H1 (cell line): ENCODE results near the gene USP9Y. TPM values are rescaled to one million over a fixed set of nuclear protein-coding genes. Genes with fewer than 3 reads are reported as not detected.

Experiments used
- CTCF ChIA-PET: fragments of 300-600 bp; sonication (Branson Sonifier 250); formaldehyde crosslinking; loops from one replicate; lab custom pipeline; 2021; ENCODE audit not compliant: partially characterized antibody; lab: Charles Lee
- POLR2A ChIA-PET: fragments of 300-600 bp; sonication (Branson Sonifier 250); formaldehyde crosslinking; loops from one replicate; lab custom pipeline; 2021; ENCODE audit warnings: inconsistent platforms; ENCODE audit not compliant: partially characterized antibody; lab: Charles Lee
- DNase-seq, 2 experiments: peaks; one replicate each; pipeline versions ENCODE4 v3.0.0 to v3.0.0-alpha.2; 2010 to 2022; ENCODE audit warnings: low spot score in 2 of 2, low read depth in 1 of 2, mixed read lengths in 1 of 2
- FAIRE-seq: peaks from 2 replicates; lab custom pipeline; 2011; peaks lifted over from hg19 to GRCh38; lab: Jason Lieb, UNC
- H2AFZ ChIP-seq: 2 replicates; pipeline ENCODE4 v1.8.1; 2012; ENCODE audit warnings: low read length, inconsistent platforms
- H2AK5ac ChIP-seq: 2 replicates; pipeline ENCODE4 v1.6.1; 2013; ENCODE audit warnings: low read depth, low read length
- H2BK120ac ChIP-seq: replicated peaks from 2 replicates; pipeline ENCODE3; 2013; ENCODE audit warnings: low read depth, low read length, inconsistent platforms
- H2BK12ac ChIP-seq: 2 replicates; pipeline ENCODE4 v1.6.1; 2013; ENCODE audit warnings: low read depth, low read length
- H2BK15ac ChIP-seq: 2 replicates; pipeline ENCODE4 v1.6.1; 2013; ENCODE audit warnings: low read length
- H2BK20ac ChIP-seq: 2 replicates; pipeline ENCODE4 v1.6.1; 2013; ENCODE audit warnings: low read length
- H2BK5ac ChIP-seq: 2 replicates; pipeline ENCODE4 v1.6.1; 2013; ENCODE audit warnings: low read depth, low read length
- H3K14ac ChIP-seq: 2 replicates; pipeline ENCODE4 v1.6.1; 2013; ENCODE audit warnings: inconsistent platforms; ENCODE audit not compliant: insufficient read length
- H3K18ac ChIP-seq: 2 replicates; pipeline ENCODE4 v1.6.1; 2013; ENCODE audit warnings: low read length; ENCODE audit errors: extremely low read depth
- H3K23ac ChIP-seq: 2 replicates; pipeline ENCODE4 v1.6.1; 2013; ENCODE audit warnings: inconsistent platforms; ENCODE audit not compliant: insufficient read length
- H3K23me2 ChIP-seq: 2 replicates; pipeline ENCODE4 v1.6.1; 2013; ENCODE audit warnings: low read depth, low read length
- H3K27ac ChIP-seq: 2 replicates; pipeline ENCODE4 v1.6.1; 2011; ENCODE audit warnings: low read depth, low read length, inconsistent platforms
- H3K27me3 ChIP-seq, 4 experiments: replicated peaks in 1 of 4; 1 replicate in 1 of 4; 2 replicates in 3 of 4; pipeline versions ENCODE4 v1.6.1 to v1.8.1; 2011 to 2013; ENCODE audit warnings: low read length in 3 of 4, mild to moderate bottlenecking in 3 of 4, inconsistent platforms in 2 of 4, mixed read lengths in 2 of 4, moderate library complexity in 1 of 4; ENCODE audit not compliant: control insufficient read depth in 3 of 4, insufficient read depth in 3 of 4; ENCODE audit errors: extremely low read depth in 1 of 4
- H3K36me3 ChIP-seq, 4 experiments: 2 replicates each; pipeline versions ENCODE4 v1.6.1 to v1.8.1; 2011 to 2013; ENCODE audit warnings: mild to moderate bottlenecking in 4 of 4, low read length in 3 of 4, moderate library complexity in 2 of 4, control low read depth in 1 of 4, inconsistent platforms in 1 of 4; ENCODE audit not compliant: insufficient read depth in 4 of 4, control insufficient read depth in 2 of 4
- H3K4ac ChIP-seq: replicated peaks from 2 replicates; pipeline ENCODE3; 2013; ENCODE audit warnings: low read length, low read depth, mixed read lengths, inconsistent platforms; ENCODE audit not compliant: insufficient read length
- H3K4me1 ChIP-seq, 4 experiments: replicated peaks in 1 of 4; 1 replicate in 1 of 4; 2 replicates in 3 of 4; pipeline versions ENCODE4 v1.6.1 to v1.8.1; 2011 to 2013; ENCODE audit warnings: low read length in 3 of 4, inconsistent platforms in 2 of 4, mixed read lengths in 1 of 4; ENCODE audit not compliant: insufficient read depth in 4 of 4, control insufficient read depth in 3 of 4
- H3K4me2 ChIP-seq, 2 experiments: 2 replicates each; pipeline versions ENCODE4 v1.6.1 to v1.8.1; 2011 to 2013; ENCODE audit warnings: low read depth in 2 of 2, low read length in 2 of 2, control low read depth in 1 of 2, inconsistent platforms in 1 of 2, mild to moderate bottlenecking in 1 of 2; ENCODE audit not compliant: insufficient read depth in 1 of 2
- H3K4me3 ChIP-seq, 4 experiments: fragments of 200-600, 300-600 bp in 1 of 4; sonication (generic), shearing (Covaris generic), sonication (Bioruptor Twin) in 1 of 4; 2 replicates each; pipeline versions ENCODE4 v1.5.1 to v1.8.1; 2011 to 2016; ENCODE audit warnings: low read length in 4 of 4, low read depth in 3 of 4, control low read depth in 2 of 4, inconsistent platforms in 2 of 4, mild to moderate bottlenecking in 2 of 4, mixed read lengths in 1 of 4, moderate library complexity in 1 of 4; ENCODE audit not compliant: insufficient read depth in 2 of 4; ENCODE audit errors: extremely low read depth in 1 of 4
- H3K56ac ChIP-seq: replicated peaks from 2 replicates; pipeline ENCODE3; 2013; ENCODE audit warnings: low read depth, mild to moderate bottlenecking, mixed read lengths, low read length, inconsistent platforms; ENCODE audit not compliant: insufficient read length
- H3K79me1 ChIP-seq: 2 replicates; pipeline ENCODE4 v1.6.1; 2013; ENCODE audit warnings: low read depth, low read length, control low read depth
- H3K79me2 ChIP-seq, 2 experiments: 2 replicates each; pipeline versions ENCODE4 v1.6.1 to v1.8.1; 2012 to 2013; ENCODE audit warnings: low read length in 2 of 2, mild to moderate bottlenecking in 2 of 2, inconsistent platforms in 1 of 2; ENCODE audit not compliant: insufficient read depth in 2 of 2, control insufficient read depth in 1 of 2
- H3K9ac ChIP-seq, 4 experiments: replicated peaks in 1 of 4; 1 replicate in 1 of 4; 2 replicates in 3 of 4; pipeline versions ENCODE4 v1.6.1 to v1.8.1; 2011 to 2013; ENCODE audit warnings: low read depth in 3 of 4, low read length in 3 of 4, control low read depth in 2 of 4, mild to moderate bottlenecking in 2 of 4, moderate library complexity in 2 of 4, inconsistent platforms in 1 of 4; ENCODE audit errors: extremely low read depth in 1 of 4
- H3K9me3 ChIP-seq, 2 experiments: 2 replicates each; pipeline versions ENCODE4 v1.6.1 to v1.8.1; 2012 to 2013; ENCODE audit warnings: mild to moderate bottlenecking in 2 of 2, moderate library complexity in 2 of 2, control low read depth in 1 of 2, inconsistent platforms in 1 of 2, low read depth in 1 of 2, low read length in 1 of 2, mixed read lengths in 1 of 2; ENCODE audit not compliant: insufficient read depth in 2 of 2
- H4K20me1 ChIP-seq, 2 experiments: replicated peaks in 1 of 2; 2 replicates each; pipeline versions ENCODE3 to v1.8.1; 2011 to 2013; ENCODE audit warnings: inconsistent platforms in 2 of 2, low read length in 2 of 2, mild to moderate bottlenecking in 1 of 2; ENCODE audit not compliant: insufficient read depth in 2 of 2, control insufficient read depth in 1 of 2
- H4K5ac ChIP-seq: 2 replicates; pipeline ENCODE4 v1.6.1; 2013; ENCODE audit warnings: low read length, low read depth, mixed read lengths, inconsistent platforms; ENCODE audit not compliant: insufficient read length
- H4K8ac ChIP-seq: 2 replicates; pipeline ENCODE4 v1.8.0; 2013; ENCODE audit warnings: mild to moderate bottlenecking, moderate library complexity, low read length, inconsistent platforms; ENCODE audit not compliant: insufficient read depth; ENCODE audit errors: extremely low read depth
- H4K91ac ChIP-seq: replicated peaks from 2 replicates; pipeline ENCODE3; 2013; ENCODE audit warnings: low read length, mixed read lengths, inconsistent platforms; ENCODE audit not compliant: insufficient read length
- BACH1 ChIP-seq: IDR thresholded peaks from 2 replicates; pipeline ENCODE4 v1.6.1; 2012; ENCODE audit warnings: low read length, improper control_type of control experiment
- EP300 ChIP-seq, 2 experiments: IDR thresholded peaks; 1 replicate in 1 of 2; 2 replicates in 1 of 2; pipeline ENCODE4 v1.6.1; 2011 to 2012; ENCODE audit warnings: low read depth in 2 of 2, low read length in 2 of 2, mild to moderate bottlenecking in 2 of 2, borderline replicate concordance in 1 of 2, inconsistent platforms in 1 of 2, moderate library complexity in 1 of 2
- GTF2F1 ChIP-seq: IDR thresholded peaks from 2 replicates; pipeline ENCODE4 v1.6.1; 2012; ENCODE audit warnings: low read depth, low read length, improper control_type of control experiment, borderline replicate concordance
- KDM5A ChIP-seq: fragments of 200-600 bp; IDR thresholded peaks from 2 replicates; pipeline ENCODE4 v1.7.1; 2012; ENCODE audit warnings: mild to moderate bottlenecking, low read length, inconsistent platforms, mixed read lengths
- NANOG ChIP-seq: IDR thresholded peaks from 2 replicates; pipeline ENCODE4 v1.6.1; 2011; ENCODE audit warnings: low read length, low read depth, mild to moderate bottlenecking, inconsistent platforms; ENCODE audit not compliant: insufficient read depth, poor library complexity, severe bottlenecking
- RAD21 ChIP-seq, 2 experiments: IDR thresholded peaks in 1 of 2; conservative IDR thresholded peaks in 1 of 2; 2 replicates each; pipeline ENCODE4 v1.6.1; 2011; ENCODE audit warnings: low read depth in 2 of 2, low read length in 2 of 2, improper control_type of control experiment in 1 of 2, inconsistent platforms in 1 of 2, mild to moderate bottlenecking in 1 of 2, moderate library complexity in 1 of 2
- SRF ChIP-seq: IDR thresholded peaks from 2 replicates; pipeline ENCODE4 v1.6.1; 2011; ENCODE audit warnings: mild to moderate bottlenecking, low read depth, low read length, moderate library complexity
- SUZ12 ChIP-seq: fragments of 200-600 bp; sonication (generic); IDR thresholded peaks from 2 replicates; pipeline ENCODE4 v1.6.1; 2012; ENCODE audit warnings: mild to moderate bottlenecking, inconsistent platforms, low read length, moderate library complexity, mixed read lengths
- TAF7 ChIP-seq: optimal IDR thresholded peaks from 2 replicates; pipeline ENCODE3; 2011; ENCODE audit warnings: low read depth, mild to moderate bottlenecking, inconsistent platforms, low read length, moderate library complexity, borderline replicate concordance
- WGBS, 2 experiments: shearing (Covaris generic) in 1 of 2; methylation state at CpG; one replicate each; pipeline versions ENCODE4 v1.1.6 to v1.1.7; 2013 to 2015; ENCODE audit warnings: low lambda C conversion rate in 2 of 2, mixed read lengths in 2 of 2, inconsistent platforms in 1 of 2, low coverage in 1 of 2, missing lambda C conversion rate in 1 of 2; ENCODE audit not compliant: insufficient replicate concordance in 2 of 2, insufficient coverage in 1 of 2, insufficient read length in 1 of 2; ENCODE audit errors: extremely low coverage in 1 of 2, missing lambda C conversion rate in 1 of 2; 5-methylcytosine and 5-hydroxymethylcytosine counted together
- polyA plus RNA-seq, 7 experiments: library from polyadenylated mRNA; depleted of rRNA in 3 of 7; stranded (reverse) in 5 of 7; unstranded in 2 of 7; fragments of >200 nt in 5 of 7; fragments of 200-250 nt in 2 of 7; gene quantifications; 1 replicate in 5 of 7; 2 replicates in 1 of 7; 4 replicates in 1 of 7; pipeline versions ENCODE4 v1.2.1 to v1.2.3, GENCODE V29; 2011 to 2013; ENCODE audit warnings: missing spikeins in 2 of 7, mixed read lengths in 2 of 7
- total RNA-seq: library from RNA; stranded (reverse); fragmentation: NEBNext Ultra II Directional; extraction: Animal tissue kit (Norgen Biotek cat#: 25700); gene quantifications from 2 replicates; pipeline ENCODE4 v1.2.1, GENCODE V29; 2021
- TF ChIP-seq, protein P1 (sequence below), 3 experiments: IDR thresholded peaks; 1 replicate in 2 of 3; 2 replicates in 1 of 3; pipeline versions ENCODE4 v1.5.1 to v1.6.1; 2011; ENCODE audit warnings: low read length in 3 of 3, mild to moderate bottlenecking in 3 of 3, inconsistent platforms in 2 of 3, low read depth in 1 of 3, moderate library complexity in 1 of 3; ENCODE audit not compliant: insufficient read depth in 1 of 3; ENCODE audit errors: control extremely low read depth in 1 of 3

USP9Y gene
- total and polyA plus RNA-seq, 2 of the 8 experiments (the other 6 are each of a cell fraction or from before 2014, with no cell fraction given) = 28.3 to 34.1 TPM

GRCh38 chrY:12809034-12809433 lies 108.0 kb downstream of the USP9Y start:
- no peaks in the 10 kb centered on the region for H3K79me1 ChIP-seq
- H3K36me3 ChIP-seq = peaks cover 0 to 13% (median 7%) of the 10 kb centered on the region in 4 experiments; a peak in 4 of 8 replicates
- no peak overlapping the region for H3K27ac ChIP-seq
- no peak overlapping the region for H2BK120ac ChIP-seq
- peaks cover 0 to 3% (median 2%) of the 10 kb centered on the region in 4 experiments; a peak in 2 of 7 replicates for H3K4me1 ChIP-seq
- WGBS, 2 experiments = 85% methylated on average over 3 of the region's 3 CpGs; no CpG with 5 or more reads in 1 of the 2 experiments
- FAIRE-seq = no peak
- H3K9ac ChIP-seq = no peak overlapping the region
- CTCF ChIA-PET = interaction anchor here (0.6 to 1.8 kb wide), 5 partner anchors 11 to 150 kb away, joined by 3 to 5 read pairs (median 4); no protein-coding TSS in a partner anchor
- H2BK15ac ChIP-seq = no peak overlapping the region
- H3K9me3 ChIP-seq = no peaks in the 10 kb centered on the region
- no peak overlapping the region for H2BK12ac ChIP-seq
- no peak for DNase-seq
- H3K56ac ChIP-seq = no peak overlapping the region
- H3K4me3 ChIP-seq = no peak overlapping the region
- no peaks in the 10 kb centered on the region for H3K79me2 ChIP-seq
- POLR2A ChIA-PET = no interaction called here
- H2BK5ac ChIP-seq = no peak overlapping the region
- H3K27me3 ChIP-seq = no peaks in the 10 kb centered on the region
- H4K91ac ChIP-seq = no peak overlapping the region
- H3K14ac ChIP-seq = no peak overlapping the region
- H3K23me2 ChIP-seq = no peaks in the 10 kb centered on the region
- no peak overlapping the region for H3K23ac ChIP-seq
- no peak overlapping the region for H3K4me2 ChIP-seq
- H2BK20ac ChIP-seq = no peak overlapping the region
- H4K20me1 ChIP-seq = no peaks in the 10 kb centered on the region
- no peak overlapping the region for H4K8ac ChIP-seq
- no peak overlapping the region for H4K5ac ChIP-seq
- no peak overlapping the region for H3K4ac ChIP-seq
- H2AFZ ChIP-seq = no peak overlapping the region
- H2AK5ac ChIP-seq = no peak overlapping the region
- H3K18ac ChIP-seq = no peak overlapping the region
- TF ChIP-seq, protein P1, sequence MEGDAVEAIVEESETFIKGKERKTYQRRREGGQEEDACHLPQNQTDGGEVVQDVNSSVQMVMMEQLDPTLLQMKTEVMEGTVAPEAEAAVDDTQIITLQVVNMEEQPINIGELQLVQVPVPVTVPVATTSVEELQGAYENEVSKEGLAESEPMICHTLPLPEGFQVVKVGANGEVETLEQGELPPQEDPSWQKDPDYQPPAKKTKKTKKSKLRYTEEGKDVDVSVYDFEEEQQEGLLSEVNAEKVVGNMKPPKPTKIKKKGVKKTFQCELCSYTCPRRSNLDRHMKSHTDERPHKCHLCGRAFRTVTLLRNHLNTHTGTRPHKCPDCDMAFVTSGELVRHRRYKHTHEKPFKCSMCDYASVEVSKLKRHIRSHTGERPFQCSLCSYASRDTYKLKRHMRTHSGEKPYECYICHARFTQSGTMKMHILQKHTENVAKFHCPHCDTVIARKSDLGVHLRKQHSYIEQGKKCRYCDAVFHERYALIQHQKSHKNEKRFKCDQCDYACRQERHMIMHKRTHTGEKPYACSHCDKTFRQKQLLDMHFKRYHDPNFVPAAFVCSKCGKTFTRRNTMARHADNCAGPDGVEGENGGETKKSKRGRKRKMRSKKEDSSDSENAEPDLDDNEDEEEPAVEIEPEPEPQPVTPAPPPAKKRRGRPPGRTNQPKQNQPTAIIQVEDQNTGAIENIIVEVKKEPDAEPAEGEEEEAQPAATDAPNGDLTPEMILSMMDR (IDR thresholded peaks at IDR 0.05; ENCODE audit: control extremely low read depth in 1 of 3, insufficient read depth in 1 of 3, low read depth in 1 of 3, low read length in 3 of 3) = peak in 2 of 3 experiments; percentile 7 to 36; a peak in 1 of 4 replicates
- peak; percentile 42 to 50; a peak in 3 of 4 replicates for TF ChIP-seq RAD21 (IDR thresholded peaks at IDR 0.05 in 1 of 2, conservative IDR thresholded peaks at IDR 0.05 in 1 of 2; ENCODE audit: low read depth in 2 of 2, low read length in 2 of 2)
- TF ChIP-seq TAF7 = no peak
- no peak for TF ChIP-seq BACH1
- no peak for TF ChIP-seq GTF2F1
- TF ChIP-seq KDM5A = no peak
- no peak for TF ChIP-seq EP300 (IDR thresholded peaks at IDR 0.05; ENCODE audit: borderline replicate concordance in 1 of 2, low read depth in 2 of 2, low read length in 2 of 2)
- TF ChIP-seq NANOG = no peak
- no peak for TF ChIP-seq SUZ12
- no peak for TF ChIP-seq SRF
